Fibroblast of peridontal ligament (primary cell): Measurements from ENCODE around the gene PTPRK.

Experiments
- DNase-seq: peaks from one replicate; pipeline ENCODE4 v3.0.0-alpha.2; 2010; ENCODE audit errors: extremely low read depth

The PTPRK gene

GRCh38 chr6:128192972-128193371, 327.4 kb downstream of the PTPRK start:
- DNase-seq: no peak

GRCh38 chr6:128188678-128189077, 331.7 kb downstream of the PTPRK start:
- no peak for DNase-seq

- peak; percentile 38 for DNase-seq
Measured at GRCh38 chr6:128186729-128187128, 333.7 kb downstream of the PTPRK start.

GRCh38 chr6:128179876-128180438, 340.4 kb downstream of the PTPRK start:
- DNase-seq: peak; percentile 27

- no peak for DNase-seq
Measured at GRCh38 chr6:128174724-128175123, 345.7 kb downstream of the PTPRK start.

- peak; percentile 79 for DNase-seq
Measured at GRCh38 chr6:128172752-128173682, 347.4 kb downstream of the PTPRK start.

GRCh38 chr6:128172081-128172480, 348.3 kb downstream of the PTPRK start:
- no peak for DNase-seq

GRCh38 chr6:128171182-128171581, 349.2 kb downstream of the PTPRK start:
- no peak for DNase-seq

GRCh38 chr6:128168244-128168643, 352.2 kb downstream of the PTPRK start:
- no peak for DNase-seq

- no peak for DNase-seq
Measured at GRCh38 chr6:128167552-128167951, 352.8 kb downstream of the PTPRK start.

- no peak for DNase-seq
Measured at GRCh38 chr6:128164254-128164653, 356.1 kb downstream of the PTPRK start.

- no peak for DNase-seq
Measured at GRCh38 chr6:128162423-128162822, 358.0 kb downstream of the PTPRK start.

GRCh38 chr6:128161839-128162238, 358.6 kb downstream of the PTPRK start:
- no peak for DNase-seq

- no peak for DNase-seq
Measured at GRCh38 chr6:128161263-128161662, 359.1 kb downstream of the PTPRK start.

GRCh38 chr6:128158496-128158895, 361.9 kb downstream of the PTPRK start:
- peak; percentile 29 for DNase-seq

- no peak for DNase-seq
Measured at GRCh38 chr6:128156321-128157111, 363.9 kb downstream of the PTPRK start.

GRCh38 chr6:128155826-128156225, 364.6 kb downstream of the PTPRK start:
- no peak for DNase-seq

- no peak for DNase-seq
Measured at GRCh38 chr6:128152551-128152950, 367.8 kb downstream of the PTPRK start.

GRCh38 chr6:128150376-128150775, 370.0 kb downstream of the PTPRK start:
- DNase-seq: no peak

GRCh38 chr6:128149796-128150195, 370.6 kb downstream of the PTPRK start:
- peak; percentile 36 for DNase-seq

- no peak for DNase-seq
Measured at GRCh38 chr6:128144320-128144719, 376.1 kb downstream of the PTPRK start.

- no peak for DNase-seq
Measured at GRCh38 chr6:128141932-128142331, 378.5 kb downstream of the PTPRK start.
